Type B pancreatic cell (in vitro differentiated cells): ENCODE data around the gene TNFRSF11A. TPM values are rescaled to one million over a fixed set of nuclear protein-coding genes. Genes with fewer than 3 reads are reported as not detected.

ENCODE experiments used
- DNase-seq: peaks from one replicate; pipeline ENCODE4 v3.0.0; 2021; ENCODE audit warnings: mixed read lengths; ENCODE audit not compliant: unreplicated experiment; ENCODE audit errors: extremely low spot score
- H3K27ac Mint-ChIP-seq: 2 replicates; pipeline ENCODE4 v1.8.0; 2021; ENCODE audit warnings: mild to moderate bottlenecking, mixed read lengths
- H3K27me3 Mint-ChIP-seq: 2 replicates; pipeline ENCODE4 v1.8.0; 2021; ENCODE audit warnings: mixed read lengths
- H3K36me3 Mint-ChIP-seq: 2 replicates; pipeline ENCODE4 v1.8.0; 2021; ENCODE audit warnings: mixed read lengths
- H3K4me1 Mint-ChIP-seq: one replicate; pipeline ENCODE4 v1.8.0; 2021; ENCODE audit warnings: mixed read lengths; ENCODE audit not compliant: unreplicated experiment
- H3K4me3 Mint-ChIP-seq: 2 replicates; pipeline ENCODE4 v1.8.0; 2021; ENCODE audit warnings: mild to moderate bottlenecking, mixed read lengths
- H3K9me3 Mint-ChIP-seq: 2 replicates; pipeline ENCODE4 v1.8.0; 2021; ENCODE audit warnings: mixed read lengths
- total RNA-seq: library from RNA; stranded (reverse); gene quantifications from 2 replicates; pipeline ENCODE4 v1.2.1, GENCODE V29; 2021; ENCODE audit warnings: low replicate concordance
- TF ChIP-seq, protein P1 (sequence below): fragments of 200-600 bp; sonication (generic); conservative IDR thresholded peaks from 2 replicates; pipeline ENCODE4 v1.5.0; 2021; ENCODE audit warnings: antibody characterized with exemption, mild to moderate bottlenecking

Gene TNFRSF11A
- total RNA-seq, 1 donor from 2014 or later, result 3.5 TPM

DNA sequence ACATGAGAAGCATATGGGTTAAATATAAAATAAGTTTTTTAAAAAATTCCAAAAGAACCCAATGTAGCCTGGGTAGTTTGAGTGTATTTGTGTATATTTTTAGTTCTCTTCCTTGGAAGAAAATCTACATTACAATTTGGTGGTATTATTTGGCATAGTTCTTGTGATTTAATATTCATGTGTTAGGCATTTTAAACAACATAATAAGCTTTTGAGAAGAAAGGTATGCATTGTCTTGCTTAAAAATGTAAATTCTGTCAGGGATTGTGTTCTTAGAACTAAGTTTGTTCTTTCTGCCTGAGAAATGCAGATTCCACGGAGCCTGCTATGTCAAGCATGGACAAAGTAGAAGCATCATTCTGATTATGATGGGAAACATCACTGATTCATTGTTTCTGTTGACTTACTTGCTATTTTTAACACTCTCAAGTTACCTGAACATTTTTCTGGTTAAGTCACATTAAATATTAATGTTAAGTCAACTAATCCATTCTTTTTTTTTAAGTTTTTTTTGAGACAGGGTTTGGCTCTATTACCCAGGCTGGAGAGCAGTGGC, 49.4 kb downstream of the TNFRSF11A start:
- H3K9me3 Mint-ChIP-seq, result no peaks in the 10 kb centered on the region
- no peaks in the 10 kb centered on the region for H3K36me3 Mint-ChIP-seq
- H3K4me3 Mint-ChIP-seq, result no peak overlapping the region
- H3K4me1 Mint-ChIP-seq, result peaks cover 10% of the 10 kb centered on the region
- no peak overlapping the region for H3K27ac Mint-ChIP-seq
- no peaks in the 10 kb centered on the region for H3K27me3 Mint-ChIP-seq
- TF ChIP-seq, protein P1, sequence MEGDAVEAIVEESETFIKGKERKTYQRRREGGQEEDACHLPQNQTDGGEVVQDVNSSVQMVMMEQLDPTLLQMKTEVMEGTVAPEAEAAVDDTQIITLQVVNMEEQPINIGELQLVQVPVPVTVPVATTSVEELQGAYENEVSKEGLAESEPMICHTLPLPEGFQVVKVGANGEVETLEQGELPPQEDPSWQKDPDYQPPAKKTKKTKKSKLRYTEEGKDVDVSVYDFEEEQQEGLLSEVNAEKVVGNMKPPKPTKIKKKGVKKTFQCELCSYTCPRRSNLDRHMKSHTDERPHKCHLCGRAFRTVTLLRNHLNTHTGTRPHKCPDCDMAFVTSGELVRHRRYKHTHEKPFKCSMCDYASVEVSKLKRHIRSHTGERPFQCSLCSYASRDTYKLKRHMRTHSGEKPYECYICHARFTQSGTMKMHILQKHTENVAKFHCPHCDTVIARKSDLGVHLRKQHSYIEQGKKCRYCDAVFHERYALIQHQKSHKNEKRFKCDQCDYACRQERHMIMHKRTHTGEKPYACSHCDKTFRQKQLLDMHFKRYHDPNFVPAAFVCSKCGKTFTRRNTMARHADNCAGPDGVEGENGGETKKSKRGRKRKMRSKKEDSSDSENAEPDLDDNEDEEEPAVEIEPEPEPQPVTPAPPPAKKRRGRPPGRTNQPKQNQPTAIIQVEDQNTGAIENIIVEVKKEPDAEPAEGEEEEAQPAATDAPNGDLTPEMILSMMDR, result no peak
- DNase-seq, result no peak

DNA sequence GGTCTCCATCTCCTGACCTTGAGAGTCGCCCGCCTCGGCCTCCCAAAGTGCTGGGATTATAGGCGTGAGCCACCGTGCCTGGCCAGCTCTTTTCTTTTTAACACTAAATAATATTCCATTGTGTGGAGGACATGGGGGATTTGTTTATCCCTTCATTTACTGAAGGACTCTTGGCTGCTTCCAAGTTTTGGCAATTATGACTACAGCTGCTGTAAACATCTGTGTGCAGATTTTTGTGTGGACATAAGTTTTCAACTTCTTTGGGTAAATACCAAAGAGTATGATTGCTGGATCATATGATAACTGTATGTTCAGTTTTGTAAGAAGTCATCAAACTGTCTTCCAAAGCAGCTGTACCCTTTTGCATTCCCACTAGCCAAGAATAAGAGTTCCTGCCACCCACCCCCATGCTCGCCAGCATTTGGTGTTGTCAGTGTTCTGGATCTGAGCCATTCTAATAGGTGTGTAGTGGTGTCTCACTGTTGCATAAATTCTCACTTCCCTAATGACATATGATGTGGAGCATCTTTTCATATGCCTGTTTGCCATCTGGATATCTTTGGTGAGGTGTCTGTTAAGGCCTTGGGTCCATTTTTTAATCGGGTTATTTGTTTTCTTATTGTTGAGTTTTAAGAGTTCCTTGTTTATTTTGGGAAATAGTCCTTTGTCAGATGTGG, 52.2 kb downstream of the TNFRSF11A start:
- no peak overlapping the region for H3K27ac Mint-ChIP-seq
- no peaks in the 10 kb centered on the region for H3K27me3 Mint-ChIP-seq
- peaks cover 4% of the 10 kb centered on the region for H3K4me1 Mint-ChIP-seq
- H3K36me3 Mint-ChIP-seq, result no peaks in the 10 kb centered on the region
- H3K9me3 Mint-ChIP-seq, result no peaks in the 10 kb centered on the region
- TF ChIP-seq, protein P1, result no peak
- DNase-seq, result no peak
- H3K4me3 Mint-ChIP-seq, result no peak overlapping the region

DNA sequence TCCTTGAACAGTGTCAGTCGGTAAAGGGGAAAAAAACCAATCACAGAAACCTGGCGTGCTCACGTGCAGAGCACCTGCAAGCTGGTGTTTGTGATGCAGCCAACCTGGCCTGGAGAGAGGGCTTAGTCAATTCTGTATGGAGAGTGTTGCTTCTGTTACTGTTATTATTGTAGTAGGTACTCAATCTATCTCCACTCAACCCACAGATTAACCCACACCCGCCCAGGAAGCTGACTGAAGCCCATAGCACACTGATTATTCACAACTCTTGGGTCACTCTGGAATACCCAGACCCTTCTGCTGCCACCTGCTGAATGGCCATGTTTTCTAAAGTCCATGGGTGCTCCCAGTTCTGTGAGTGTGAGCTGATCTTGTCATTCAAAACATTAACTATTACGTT, 53.9 kb downstream of the TNFRSF11A start:
- Mint-ChIP-seq H3K27me3 (peaks cover 3% of the 10 kb centered on the region), H3K4me3 (no peak overlapping the region), H3K9me3 (no peaks in the 10 kb centered on the region), H3K36me3 (no peaks in the 10 kb centered on the region), H3K4me1 (no peaks in the 10 kb centered on the region), H3K27ac (no peak overlapping the region)
- TF ChIP-seq, protein P1, result no peak
- no peak for DNase-seq

DNA sequence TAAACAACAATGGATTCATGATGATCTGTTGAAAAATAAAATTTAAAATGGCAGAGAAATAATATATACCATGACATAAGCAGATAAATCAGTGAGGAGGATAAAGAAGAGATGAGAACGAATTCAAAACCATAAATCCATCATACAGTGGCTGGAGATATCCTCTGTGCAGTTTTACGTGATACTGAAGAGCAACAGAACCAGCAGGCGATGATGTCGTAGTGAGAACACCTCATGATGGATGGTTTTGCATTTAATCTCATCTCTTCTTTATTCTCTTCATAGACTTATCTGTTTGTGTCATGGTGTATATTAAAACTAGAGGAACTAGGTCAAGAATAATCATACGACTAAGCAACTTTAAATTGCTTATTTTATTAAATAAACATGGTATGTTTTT, 56.3 kb downstream of the TNFRSF11A start:
- Mint-ChIP-seq H3K36me3 (no peaks in the 10 kb centered on the region), H3K27me3 (peaks cover 3% of the 10 kb centered on the region), H3K9me3 (no peaks in the 10 kb centered on the region), H3K4me3 (no peak overlapping the region), H3K27ac (no peak overlapping the region), H3K4me1 (no peaks in the 10 kb centered on the region)
- TF ChIP-seq, protein P1, result no peak
- DNase-seq, result no peak

DNA sequence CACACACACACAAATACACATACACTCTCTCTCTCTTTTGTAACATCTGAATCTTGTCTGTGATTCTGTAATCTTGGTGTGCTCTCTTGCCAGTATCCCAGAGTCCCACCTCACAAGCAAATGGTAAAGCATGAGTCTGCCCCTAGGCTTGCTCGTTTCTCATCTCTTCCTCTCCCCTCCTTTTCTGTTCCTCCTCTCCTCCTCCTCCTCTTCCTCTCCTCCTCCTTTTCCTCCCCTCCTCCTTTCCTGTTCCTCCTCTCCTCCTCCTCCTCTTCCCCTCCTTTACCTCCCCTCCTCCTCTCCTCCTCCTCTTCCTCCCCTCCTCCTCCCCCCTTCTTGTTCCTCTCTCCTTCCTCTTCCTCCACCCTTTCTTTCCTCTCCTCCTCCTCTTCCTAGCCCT, 59.0 kb downstream of the TNFRSF11A start:
- Mint-ChIP-seq H3K4me3 (no peak overlapping the region), H3K9me3 (no peaks in the 10 kb centered on the region), H3K27me3 (peaks cover 6% of the 10 kb centered on the region), H3K27ac (no peak overlapping the region), H3K4me1 (no peaks in the 10 kb centered on the region), H3K36me3 (no peaks in the 10 kb centered on the region)
- TF ChIP-seq, protein P1, result no peak
- no peak for DNase-seq
